ENCODE results near the gene HBA1.
"Not testable (repeated sequence)": the region's sequence is repeated elsewhere in the genome, so short reads cannot be mapped to it uniquely, and the experiment has no call there.

The HBA1 gene

DNA sequence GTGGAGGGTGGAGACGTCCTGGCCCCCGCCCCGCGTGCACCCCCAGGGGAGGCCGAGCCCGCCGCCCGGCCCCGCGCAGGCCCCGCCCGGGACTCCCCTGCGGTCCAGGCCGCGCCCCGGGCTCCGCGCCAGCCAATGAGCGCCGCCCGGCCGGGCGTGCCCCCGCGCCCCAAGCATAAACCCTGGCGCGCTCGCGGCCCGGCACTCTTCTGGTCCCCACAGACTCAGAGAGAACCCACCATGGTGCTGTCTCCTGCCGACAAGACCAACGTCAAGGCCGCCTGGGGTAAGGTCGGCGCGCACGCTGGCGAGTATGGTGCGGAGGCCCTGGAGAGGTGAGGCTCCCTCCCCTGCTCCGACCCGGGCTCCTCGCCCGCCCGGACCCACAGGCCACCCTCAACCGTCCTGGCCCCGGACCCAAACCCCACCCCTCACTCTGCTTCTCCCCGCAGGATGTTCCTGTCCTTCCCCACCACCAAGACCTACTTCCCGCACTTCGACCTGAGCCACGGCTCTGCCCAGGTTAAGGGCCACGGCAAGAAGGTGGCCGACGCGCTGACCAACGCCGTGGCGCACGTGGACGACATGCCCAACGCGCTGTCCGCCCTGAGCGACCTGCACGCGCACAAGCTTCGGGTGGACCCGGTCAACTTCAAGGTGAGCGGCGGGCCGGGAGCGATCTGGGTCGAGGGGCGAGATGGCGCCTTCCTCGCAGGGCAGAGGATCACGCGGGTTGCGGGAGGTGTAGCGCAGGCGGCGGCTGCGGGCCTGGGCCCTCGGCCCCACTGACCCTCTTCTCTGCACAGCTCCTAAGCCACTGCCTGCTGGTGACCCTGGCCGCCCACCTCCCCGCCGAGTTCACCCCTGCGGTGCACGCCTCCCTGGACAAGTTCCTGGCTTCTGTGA is at the start of gene HBA1:
TSS of gene HBA1 (plus strand) at position 204 of the 906 bp plus-strand sequence. CDS start at position 241, 37 bp downstream.
- DNase-seq (ENCODE audit: low read depth), result not testable (repeated sequence)

DNA sequence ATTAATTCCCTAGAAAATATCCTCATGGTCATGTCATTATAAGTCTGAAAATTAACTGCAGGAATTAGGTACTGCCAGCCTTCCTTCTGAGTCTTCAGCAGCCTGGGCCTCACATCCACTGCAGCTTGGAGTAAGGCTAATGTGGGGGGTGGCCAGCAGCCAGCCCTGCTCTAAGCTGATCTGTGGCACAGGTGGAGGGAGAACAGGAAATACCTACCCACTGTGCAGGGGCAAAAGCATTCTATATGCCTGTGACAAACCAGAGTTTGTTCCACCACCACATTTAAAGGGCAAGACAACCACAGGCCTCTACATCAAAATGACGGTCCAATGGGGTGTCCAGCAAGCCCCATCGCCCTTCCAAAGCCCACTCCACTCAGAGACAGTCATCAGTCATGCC is 47.4 kb upstream of the HBA1 start:
- no peak for DNase-seq (ENCODE audit: low read depth)

DNA sequence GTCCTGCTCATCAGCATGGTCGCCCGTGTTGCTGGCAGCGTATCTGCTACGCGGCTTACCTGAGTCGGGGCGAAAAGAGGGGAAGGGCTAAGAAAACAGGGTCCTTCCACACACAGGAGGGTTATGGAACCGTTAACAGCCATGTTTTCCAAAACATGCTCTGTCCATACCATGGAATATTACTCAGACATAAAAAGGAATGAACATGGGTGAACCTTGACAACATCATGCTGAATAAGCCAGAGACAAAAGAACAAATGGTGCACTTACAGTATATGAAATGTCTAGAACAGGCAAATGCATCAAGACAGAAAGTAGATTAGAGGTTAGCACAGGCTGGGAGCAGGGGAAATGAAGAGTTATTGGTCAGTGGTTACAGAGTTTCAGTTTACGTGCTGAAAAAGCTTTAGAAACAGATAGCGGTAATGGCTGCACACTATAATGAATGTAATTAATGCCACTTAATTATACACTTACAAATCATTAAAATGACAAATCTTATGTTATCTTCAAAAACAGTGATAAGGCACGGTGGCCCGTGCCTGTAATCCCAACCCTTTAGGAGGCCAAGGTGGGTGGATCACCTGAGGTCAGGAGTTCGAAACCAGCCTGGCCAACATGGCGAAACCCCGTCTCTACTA is 45.8 kb upstream of the HBA1 start:
- no peak for DNase-seq (ENCODE audit: low read depth)

DNA sequence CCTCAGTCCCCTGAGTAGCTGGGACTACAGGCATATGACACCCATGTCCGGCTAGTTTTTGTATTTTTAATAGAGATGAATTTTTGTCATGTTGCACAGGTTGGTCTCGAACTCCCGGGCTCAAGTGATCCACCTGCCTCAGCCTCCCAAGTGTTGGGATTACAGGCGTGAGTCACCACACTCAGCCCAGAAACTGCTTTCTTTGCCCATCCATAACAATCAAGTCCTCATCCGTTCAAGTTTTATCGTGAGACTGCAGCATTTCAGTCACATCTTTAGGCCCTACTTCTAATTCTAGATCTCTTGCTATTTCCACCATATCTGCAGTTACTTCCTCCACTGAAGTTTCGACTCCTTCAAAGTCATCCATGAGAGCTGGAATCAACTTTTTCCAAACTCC is 44.4 kb upstream of the HBA1 start:
- DNase-seq (ENCODE audit: low read depth), result no peak

DNA sequence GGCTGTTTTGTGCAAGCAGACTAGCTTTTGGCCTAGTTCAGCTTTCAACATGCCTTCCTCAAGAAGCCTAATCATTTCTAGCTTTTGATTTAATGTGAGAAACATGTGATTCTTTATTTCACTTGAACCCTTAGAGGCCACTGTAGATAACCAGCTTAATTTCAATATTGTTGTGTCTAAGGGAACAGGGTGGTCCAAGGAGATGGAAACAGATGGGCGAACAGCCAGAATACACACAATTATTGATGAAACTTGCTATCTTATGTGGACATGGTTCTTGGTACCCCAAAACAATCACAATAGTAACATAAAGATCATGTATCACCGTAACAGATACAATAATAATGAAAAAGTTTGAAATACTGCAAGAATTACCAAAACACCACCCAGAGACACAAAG is 42.8 kb upstream of the HBA1 start:
- no peak for DNase-seq (ENCODE audit: low read depth)

DNA sequence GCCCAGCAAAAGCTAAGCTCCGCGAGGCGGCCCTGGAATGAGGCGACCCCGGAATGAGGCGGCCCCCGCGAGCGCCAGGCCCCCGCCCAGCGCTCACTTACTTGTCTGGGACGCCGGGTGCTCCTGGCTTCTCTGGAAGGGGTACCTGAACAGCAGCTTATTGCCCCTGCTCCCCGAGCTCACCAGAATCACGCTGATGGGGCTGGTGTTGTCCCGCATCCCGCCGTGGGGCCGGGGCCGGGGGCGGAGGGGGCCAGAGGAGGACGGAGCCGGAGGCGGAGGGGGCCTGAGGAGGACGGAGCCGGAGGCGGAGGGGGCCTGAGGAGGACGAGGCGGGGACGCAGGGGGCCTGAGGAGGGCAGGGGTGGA is 38.4 kb upstream of the HBA1 start:
- DNase-seq (ENCODE audit: low read depth), result peak; percentile 18

DNA sequence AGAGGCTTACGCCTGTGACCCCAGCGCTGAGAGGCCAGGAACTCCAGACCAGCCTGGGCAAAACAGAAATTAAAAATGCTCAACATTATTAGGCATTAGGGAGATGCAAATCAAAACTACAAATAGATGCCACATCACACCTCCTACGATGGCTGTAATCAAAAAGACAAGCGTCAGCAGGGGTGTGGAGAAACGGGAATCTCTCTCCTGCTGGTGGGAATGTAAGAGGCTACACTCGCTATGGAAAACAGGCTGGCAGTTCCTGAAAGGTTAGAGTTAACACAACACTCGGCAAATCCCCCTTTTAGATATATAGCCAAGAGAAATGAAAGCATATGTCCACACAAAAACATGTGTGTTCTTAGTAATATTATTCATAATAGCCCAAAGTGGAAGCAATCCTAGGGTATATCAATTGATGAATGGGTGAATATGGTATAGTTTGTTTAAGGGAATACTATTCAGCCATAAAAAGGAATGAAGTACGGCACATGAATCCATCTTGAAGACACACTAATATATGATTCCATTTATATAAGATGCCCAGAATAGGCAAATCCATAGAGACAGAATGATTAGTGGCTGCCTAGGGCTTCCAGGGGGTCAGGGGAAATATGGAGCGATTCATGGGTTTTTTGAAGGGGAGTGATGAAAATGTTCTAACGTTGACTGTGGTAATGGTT is 36.2 kb upstream of the HBA1 start:
- DNase-seq (ENCODE audit: low read depth), result no peak

DNA sequence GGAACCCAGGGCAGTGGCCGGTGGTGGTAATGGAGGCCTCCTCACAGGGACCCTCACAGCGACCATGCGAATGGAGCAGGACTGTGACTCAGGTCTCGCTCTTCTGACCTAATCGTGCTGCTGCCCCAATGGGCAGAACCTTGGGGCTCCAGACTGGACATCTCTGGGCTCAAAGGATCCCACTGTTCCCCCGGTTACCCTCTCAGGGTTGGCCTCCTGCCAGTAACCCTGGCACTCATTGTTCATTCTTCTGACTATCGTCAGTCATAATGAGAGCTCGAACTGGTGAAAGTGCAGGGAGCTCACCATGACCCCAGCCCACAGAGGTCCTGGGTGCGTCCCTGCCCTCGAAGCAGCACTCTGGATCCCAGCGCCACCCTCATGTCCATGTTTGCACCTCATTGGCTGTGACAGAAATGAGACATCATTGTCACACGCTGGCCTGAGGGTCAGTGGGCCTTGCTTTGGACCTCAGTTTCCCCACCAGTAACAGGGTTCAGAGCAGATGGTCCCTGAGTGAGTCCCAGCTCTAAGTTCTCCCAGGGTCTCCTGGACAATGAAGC is 34.0 kb upstream of the HBA1 start:
- no peak for DNase-seq (ENCODE audit: low read depth)

DNA sequence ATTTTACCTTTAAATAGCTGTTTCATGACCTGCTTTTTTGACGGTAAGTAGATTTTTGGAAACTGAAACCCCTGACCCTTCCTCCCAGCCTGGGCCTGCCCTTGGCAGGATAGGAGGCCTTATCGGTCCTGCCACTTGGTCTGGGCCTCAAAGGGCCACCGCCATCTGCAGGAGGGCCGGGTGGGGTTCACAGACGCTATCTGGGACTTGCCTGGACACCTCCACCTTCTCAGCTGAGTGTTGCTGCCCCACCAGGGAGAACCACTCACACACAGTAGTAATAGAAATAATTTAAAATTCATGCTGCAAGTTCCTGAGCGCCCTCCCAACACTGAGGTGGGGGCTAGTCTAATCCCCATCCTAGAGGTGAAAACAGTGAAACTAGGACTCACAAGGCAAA is 33.4 kb upstream of the HBA1 start:
- no peak for DNase-seq (ENCODE audit: low read depth)

DNA sequence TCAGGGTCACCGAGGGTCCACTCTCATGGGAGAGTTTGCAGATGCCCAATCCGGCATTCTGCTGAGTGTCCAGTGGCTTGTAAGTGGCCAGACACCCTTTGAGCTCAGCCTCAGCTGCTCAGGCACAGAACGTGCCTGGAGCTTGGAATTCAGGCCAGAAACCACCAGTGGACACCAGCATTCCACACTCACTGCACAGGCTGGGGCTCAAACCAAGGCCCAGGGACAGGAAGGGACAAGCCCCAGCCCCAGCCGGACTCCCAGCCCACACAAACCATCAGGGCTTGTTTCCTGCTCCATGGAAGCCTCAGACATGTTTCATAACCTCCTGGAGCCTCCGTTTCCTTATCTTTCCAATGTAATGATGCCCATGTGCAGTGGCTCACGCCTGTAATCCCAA is 33.0 kb upstream of the HBA1 start:
- no peak for DNase-seq (ENCODE audit: low read depth)

DNA sequence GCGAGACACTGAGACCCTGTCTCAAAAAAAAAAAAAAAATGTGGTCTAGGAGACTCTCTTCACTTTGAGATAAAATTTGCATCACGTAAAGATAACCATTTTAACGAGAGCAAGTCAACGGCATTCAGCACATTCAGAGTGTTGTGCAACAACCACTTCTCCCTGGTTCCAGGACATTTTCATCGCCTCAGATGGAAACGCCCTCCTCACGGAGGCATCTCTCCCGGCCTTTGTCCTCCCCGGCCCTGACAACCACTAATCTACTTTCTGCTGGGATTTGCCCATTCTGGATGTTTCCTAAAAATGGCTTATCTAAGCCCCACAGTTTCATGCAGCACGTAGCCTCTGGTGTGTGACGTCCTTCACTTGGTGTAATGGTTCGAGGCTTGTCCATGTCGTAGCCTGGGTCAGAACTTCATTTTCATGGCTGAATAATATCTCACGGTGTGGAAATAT is 31.7 kb upstream of the HBA1 start:
- no peak for DNase-seq (ENCODE audit: low read depth)

DNA sequence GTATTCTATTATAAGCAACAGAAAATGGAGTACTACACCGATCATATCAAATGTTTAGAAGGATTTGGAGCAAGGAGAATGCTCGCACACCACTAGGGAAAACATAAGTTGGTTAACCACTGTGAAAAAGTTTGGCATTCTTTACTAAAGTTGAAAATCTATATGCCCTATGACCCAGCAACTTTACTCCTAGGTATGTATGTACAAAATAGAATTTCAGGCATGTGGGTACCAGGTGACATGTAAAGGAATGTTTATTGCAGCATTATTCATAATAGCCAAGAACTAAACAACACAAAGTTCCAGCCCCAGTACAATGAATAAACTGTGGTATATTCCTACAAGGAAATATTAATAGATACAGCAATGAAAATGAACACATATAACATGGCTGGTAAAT is 29.8 kb upstream of the HBA1 start:
- DNase-seq (ENCODE audit: low read depth), result no peak

DNA sequence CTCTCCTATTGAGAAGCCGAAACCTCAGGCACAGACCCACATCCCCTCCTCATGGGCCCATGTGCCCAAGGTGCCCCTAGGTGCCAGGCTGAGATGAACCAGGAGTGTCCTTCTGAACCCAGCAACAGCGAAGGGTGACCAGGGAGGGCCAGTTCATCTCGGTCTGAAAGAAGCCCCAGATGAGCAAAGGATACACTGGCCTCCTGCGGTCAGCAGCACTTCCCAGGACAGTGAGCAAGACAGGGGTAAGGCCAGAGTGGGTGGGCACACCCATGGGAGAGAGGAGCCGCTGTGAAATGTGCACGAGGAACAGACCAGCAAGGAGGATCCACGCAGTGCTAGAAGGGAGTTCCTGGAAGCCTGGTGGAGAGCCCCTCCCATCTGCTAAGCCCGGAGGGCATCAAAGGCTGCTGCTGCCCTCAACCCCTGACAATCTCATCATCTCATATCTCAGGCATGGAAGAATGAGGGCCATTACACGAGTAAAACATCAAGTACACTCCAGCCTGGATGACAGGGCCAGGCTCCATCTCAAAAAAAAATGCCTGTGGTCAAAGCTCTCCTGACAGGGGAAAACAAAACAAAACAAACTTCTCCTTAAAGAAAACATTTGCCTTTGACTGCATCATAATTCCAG is 27.3 kb upstream of the HBA1 start:
- DNase-seq (ENCODE audit: low read depth), result no peak

DNA sequence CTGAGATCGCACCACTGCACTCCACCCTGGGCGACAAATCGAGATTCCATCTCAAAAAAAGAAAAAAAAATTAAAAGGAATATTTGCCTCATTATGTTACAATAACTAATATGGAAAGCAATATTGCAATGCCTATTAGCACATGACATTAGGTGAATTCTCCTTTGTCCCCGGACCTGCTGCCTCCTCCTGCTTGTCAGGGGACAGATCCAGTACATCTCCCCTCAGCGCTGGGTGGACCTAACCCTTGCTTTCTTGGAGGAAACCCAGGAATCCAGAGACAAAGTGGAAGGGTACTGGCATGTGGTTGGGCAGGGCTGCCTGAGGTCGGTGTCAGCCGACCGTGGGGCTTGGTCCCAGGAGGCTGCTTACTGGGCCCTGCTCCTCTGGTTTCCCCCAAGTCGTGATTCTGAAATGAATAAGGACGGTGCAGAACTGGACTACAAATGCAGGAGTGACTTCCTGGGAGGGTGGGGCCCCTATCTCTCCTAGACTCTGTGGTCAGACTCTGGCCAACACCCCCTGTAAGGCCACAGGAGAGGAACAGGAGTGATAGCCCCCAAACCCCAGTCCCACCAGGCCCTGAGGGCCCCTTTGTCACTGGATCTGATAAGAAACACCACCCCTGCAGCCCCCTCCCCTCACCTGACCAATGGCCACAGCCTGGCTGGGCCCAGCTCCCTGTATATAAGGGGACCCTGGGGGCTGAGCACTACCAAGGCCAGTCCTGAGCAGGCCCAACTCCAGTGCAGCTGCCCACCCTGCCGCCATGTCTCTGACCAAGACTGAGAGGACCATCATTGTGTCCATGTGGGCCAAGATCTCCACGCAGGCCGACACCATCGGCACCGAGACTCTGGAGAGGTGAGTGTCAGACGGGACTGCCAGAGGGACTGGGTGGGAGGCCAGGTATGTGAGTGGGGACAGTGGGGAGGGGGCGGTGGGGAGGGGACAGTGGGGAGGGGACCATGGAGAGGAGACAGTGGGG is 24.0 kb upstream of the HBA1 start, which contains the start of gene HBZ:
TSS of gene HBZ (plus strand) at position 504 of the 988 bp plus-strand sequence. CDS start at position 770, 266 bp downstream.
- no peak for DNase-seq (ENCODE audit: low read depth)

DNA sequence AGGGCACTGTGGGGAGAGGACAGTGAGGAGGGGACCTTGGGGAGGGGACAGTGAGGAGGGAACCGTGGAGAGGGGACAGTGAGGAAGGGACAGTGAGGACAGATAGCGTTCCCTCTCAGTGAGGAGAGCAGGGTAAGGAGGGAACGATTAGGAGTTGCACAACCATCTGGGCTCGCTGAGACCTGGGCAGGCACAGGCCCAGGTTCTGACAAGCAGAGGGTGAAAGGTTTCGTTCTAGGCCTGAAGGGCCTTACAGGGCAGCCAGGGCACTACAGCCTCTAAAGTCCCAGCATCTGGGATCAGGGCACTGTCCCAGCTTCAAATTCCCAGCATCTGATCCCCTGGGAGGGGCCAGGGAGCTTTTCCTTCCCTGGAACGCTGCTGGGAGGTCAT is 23.4 kb upstream of the HBA1 start:
- DNase-seq (ENCODE audit: low read depth), result not testable (repeated sequence)

DNA sequence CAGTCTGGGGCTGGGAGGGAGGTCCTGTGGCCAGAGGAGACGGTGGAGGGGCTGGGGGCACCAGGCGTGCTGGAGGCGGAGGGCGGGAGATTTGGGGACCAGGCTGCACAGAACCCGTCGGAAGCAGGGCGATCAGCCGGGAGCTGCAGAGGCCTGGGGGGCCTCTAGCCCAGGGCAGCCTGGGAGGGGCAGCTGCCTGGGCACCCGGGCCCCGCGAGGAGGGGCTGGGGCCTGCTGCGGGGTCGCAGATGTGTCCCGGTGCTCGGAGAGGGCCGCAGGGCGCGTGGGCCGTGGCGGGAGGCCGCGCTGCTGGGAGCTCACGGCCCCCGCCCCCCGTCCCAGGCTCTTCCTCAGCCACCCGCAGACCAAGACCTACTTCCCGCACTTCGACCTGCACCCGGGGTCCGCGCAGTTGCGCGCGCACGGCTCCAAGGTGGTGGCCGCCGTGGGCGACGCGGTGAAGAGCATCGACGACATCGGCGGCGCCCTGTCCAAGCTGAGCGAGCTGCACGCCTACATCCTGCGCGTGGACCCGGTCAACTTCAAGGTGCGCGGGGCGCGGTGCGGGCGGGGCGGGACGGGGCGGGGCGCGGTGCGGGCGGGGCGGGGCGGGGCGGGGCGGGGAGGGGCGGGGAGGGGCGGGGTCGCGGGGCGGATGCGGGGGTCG is 22.8 kb upstream of the HBA1 start:
- DNase-seq (ENCODE audit: low read depth), result not testable (repeated sequence)

DNA sequence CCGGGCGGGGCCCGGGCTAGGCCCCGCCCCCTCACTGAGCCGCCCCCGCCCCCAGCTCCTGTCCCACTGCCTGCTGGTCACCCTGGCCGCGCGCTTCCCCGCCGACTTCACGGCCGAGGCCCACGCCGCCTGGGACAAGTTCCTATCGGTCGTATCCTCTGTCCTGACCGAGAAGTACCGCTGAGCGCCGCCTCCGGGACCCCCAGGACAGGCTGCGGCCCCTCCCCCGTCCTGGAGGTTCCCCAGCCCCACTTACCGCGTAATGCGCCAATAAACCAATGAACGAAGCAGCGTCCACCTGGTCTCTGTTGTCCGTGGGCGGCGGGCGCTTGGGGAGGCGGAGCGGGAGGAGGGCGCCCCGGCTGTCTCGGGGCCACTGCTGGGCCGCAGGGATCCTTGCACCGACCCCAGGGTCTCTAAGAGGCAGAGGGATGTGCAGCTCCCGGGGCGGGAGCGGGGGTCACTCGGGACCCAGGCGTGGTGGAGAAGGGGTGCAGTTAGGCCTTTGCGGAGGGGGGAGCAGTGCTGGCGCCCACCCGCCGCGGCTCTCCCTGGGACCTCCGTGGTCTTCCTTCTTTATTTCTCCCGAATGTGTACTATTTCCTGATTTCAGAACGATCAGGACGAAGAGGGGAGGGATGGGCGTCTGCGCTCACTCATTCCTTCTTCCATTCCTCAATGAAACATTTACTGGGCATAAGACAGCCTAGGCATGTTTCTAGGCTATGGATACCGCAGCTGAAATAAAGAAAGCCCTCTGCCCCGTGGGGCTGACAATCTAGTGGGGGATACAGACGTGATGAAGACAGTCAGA is 22.1 kb upstream of the HBA1 start:
- no peak for DNase-seq (ENCODE audit: low read depth)

DNA sequence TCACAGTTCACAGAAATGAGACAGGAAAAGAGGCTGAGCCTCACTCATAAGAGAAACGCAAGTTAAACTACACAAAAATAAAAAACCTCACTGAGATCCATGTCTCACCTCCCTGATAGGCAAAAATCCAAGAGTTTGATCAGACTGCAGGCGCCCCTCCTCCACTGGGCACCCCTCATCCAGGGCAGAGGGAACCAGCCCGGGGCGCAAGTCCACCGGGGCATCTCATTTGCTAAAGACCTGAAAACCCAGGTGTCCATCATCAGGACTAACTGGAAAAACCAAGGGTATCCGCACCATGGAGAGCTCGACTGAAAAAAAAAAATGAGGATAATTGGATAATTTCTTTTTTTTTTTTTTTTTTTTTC is 21.5 kb upstream of the HBA1 start:
- DNase-seq (ENCODE audit: low read depth), result no peak

DNA sequence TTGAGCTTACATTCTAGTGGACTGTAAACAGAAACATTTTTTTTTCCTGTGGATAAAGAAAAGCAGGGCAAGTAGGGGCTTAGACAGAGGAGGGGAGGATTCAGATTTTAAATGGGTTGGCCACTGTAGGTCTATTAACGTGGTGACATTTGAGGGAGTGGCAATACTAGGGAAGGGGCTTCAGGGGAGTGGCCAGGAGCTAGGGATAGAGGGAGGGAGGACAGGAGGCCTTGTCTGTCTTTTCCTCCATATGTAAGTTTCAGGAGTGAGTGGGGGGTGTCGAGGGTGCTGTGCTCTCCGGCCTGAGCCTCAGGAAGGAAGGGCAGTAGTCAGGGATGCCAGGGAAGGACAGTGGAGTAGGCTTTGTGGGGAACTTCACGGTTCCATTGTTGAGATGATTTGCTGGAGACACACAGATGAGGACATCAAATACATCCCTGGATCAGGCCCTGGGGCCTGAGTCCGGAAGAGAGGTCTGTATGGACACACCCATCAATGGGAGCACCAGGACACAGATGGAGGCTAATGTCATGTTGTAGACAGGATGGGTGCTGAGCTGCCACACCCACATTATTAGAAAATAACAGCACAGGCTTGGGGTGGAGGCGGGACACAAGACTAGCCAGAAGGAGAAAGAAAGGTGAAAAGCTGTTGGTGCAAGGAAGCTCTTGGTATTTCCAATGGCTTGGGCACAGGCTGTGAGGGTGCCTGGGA is 17.2 kb upstream of the HBA1 start:
- no peak for DNase-seq (ENCODE audit: low read depth)
